Subcutaneous adipose tissue (tissue), 4 donors: Measurements from ENCODE around the gene OR5T3. TPM values are rescaled to one million over a fixed set of nuclear protein-coding genes. Genes with fewer than 3 reads are reported as not detected.

Source experiments
- total RNA-seq, 4 donors: library from RNA; depleted of rRNA; stranded (reverse); fragments of >200 nt; gene quantifications; one replicate each; pipeline ENCODE4 v1.1.0, GENCODE V29; 2016
- TF ChIP-seq, protein P1 (sequence below): fragments of 450-650 bp; IDR thresholded peaks from one replicate; pipeline ENCODE4 v1.5.1; 2016; ENCODE audit warnings: low read depth, mild to moderate bottlenecking, control low read depth, antibody characterized with exemption, moderate library complexity

The OR5T3 gene
- not detected for total RNA-seq

DNA sequence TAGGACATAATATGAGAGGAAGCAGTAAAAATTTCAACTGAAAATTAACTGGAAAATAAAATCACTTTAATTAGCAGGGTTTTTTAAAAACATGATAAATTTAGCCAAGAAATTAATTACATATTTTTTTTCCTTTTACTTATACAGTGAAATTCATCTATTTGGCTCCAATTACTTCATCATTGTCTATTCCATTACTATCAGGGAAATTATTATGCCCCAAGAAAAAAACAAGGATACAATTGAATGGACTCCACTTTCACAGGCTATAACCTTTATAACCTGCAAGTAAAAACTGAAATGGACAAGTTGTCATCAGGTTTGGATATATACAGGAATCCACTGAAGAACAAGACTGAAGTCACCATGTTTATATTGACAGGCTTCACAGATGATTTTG is at the start of gene OR5T3:
TSS of gene OR5T3 (plus strand) at position 301 of the 400 bp plus-strand sequence. CDS start at position 301, 0 bp downstream.
- TF ChIP-seq, protein P1, sequence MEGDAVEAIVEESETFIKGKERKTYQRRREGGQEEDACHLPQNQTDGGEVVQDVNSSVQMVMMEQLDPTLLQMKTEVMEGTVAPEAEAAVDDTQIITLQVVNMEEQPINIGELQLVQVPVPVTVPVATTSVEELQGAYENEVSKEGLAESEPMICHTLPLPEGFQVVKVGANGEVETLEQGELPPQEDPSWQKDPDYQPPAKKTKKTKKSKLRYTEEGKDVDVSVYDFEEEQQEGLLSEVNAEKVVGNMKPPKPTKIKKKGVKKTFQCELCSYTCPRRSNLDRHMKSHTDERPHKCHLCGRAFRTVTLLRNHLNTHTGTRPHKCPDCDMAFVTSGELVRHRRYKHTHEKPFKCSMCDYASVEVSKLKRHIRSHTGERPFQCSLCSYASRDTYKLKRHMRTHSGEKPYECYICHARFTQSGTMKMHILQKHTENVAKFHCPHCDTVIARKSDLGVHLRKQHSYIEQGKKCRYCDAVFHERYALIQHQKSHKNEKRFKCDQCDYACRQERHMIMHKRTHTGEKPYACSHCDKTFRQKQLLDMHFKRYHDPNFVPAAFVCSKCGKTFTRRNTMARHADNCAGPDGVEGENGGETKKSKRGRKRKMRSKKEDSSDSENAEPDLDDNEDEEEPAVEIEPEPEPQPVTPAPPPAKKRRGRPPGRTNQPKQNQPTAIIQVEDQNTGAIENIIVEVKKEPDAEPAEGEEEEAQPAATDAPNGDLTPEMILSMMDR: no peak

DNA sequence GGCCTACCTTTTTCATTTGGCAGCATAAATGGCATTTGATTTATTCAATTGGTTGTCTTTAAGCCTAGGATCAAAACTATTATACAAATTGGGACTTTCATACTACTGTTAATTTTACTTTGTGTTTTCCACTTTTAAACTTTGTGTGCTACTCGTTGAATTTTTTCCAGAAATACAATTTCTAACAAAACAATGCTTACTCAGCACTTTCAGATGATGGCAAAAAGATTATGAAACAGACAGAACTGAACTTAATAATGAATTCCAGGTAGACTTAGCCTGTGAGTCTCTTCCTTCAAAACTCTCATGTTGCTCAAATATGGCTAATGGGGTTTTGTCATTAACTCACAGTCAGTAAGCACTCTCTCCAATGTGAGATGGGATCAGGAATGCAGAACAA is 44.3 kb upstream of the OR5T3 start:
- TF ChIP-seq, protein P1: no peak

DNA sequence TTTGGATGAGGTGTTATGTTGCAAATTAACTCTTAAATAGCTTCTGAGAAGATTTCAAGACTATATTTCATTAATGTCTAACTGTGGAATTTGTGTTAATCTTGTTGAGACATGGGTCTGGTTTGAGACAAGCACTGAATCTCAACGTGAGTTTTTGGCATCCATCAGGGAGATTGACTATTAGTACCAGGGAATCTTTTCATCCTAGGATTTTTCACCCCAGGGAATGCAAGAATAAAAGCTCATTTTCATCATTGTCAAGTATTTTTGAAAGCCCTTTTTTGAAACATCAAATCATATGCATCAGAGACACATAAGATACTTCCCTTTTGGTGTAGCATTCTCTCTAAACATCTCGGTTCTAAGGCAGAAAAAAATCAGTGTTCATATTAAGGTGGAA is 37.5 kb upstream of the OR5T3 start:
- TF ChIP-seq, protein P1: no peak

DNA sequence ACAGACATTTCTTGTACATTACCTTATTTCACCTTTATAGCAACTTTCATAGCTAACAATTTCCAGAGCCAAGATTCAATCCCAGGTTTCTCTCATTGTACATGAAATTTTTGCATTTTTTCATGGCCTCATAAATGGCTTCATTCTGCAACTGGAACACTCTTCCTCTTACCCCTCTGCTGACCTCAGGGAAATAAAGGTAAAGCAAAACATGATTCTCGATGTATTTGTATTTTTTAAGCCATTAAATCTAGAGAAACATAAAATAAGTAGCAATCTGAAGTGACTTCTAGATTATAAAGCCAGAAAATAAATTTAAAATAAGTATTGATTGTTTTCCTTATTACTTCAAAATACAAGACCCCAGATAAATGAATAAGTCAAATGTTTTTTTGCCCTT is 17.9 kb upstream of the OR5T3 start, which contains the start of gene OR5T2:
TSS of gene OR5T2 (minus strand) at position 101 of the 400 bp plus-strand sequence. CDS start 1,193 bp downstream, outside the sequence.
- TF ChIP-seq, protein P1: no peak

DNA sequence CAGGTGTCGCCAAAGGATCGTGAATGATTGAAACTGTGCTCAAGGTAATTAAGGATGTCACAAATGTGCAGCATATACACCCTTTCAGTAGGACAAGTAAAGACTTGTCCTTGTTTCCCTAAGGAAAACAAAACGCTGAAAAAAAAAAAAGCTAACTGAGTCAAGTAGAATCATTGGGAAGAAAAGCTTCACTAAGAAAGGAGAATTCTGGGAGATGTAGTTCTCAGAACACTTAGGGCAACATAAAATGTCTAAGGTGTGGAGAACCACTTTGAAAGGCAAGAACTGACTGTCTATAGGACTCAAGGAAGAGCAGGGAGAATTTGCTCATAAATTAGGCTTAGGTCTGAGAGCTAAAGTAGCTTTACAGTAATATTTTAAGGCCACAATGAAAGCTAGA is 19.0 kb downstream of the OR5T3 start:
- TF ChIP-seq, protein P1: no peak

DNA sequence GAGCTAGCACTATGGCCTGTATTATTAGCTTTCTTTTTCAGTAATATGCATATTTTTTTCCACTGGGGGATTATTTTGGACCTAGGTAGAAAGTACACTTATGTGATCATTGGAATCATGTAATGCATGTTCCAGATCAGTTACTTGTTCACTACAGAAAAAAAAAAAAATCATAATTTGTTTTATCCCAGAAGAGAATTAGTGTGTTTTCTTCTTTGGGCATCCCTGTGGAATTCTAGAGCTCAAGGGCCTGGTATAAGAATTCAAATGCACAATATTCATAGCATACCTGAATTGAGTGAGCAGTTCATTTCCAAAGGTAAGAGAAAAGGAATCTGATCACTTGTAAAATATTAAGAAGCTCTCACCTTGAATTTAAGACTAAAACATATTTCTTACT is 21.8 kb downstream of the OR5T3 start, which contains the start of gene OR5T1:
TSS of gene OR5T1 (plus strand) at position 301 of the 400 bp plus-strand sequence. CDS start 1,485 bp downstream, outside the sequence.
- TF ChIP-seq, protein P1: no peak

DNA sequence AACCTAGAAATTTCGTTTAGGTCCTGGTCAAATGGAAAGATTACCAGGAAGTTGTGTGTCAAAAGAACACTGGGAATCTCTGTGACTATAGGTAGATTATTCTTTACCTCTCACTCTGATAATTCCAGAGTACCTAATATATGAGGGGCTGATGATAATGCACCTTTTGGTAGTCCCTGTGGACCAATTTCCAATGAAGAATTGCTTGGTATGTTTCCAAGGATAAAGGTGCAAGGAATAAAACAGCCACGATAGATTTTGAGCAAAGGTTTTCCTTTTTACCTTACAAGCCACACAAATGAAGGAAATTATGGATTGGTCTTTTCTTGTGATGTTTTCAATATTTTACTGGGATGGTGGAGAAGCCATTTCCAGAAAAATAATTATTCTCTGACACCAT is 40.1 kb downstream of the OR5T3 start, which contains the start of gene OR8H1:
TSS of gene OR8H1 (minus strand) at position 101 of the 400 bp plus-strand sequence. CDS start 1,192 bp downstream, outside the sequence.
- TF ChIP-seq, protein P1: no peak
